DND-41 (cell line): ENCODE measurements around the gene TDRD9.

Source experiments
- CTCF ChIP-seq: IDR thresholded peaks from 2 replicates; pipeline ENCODE4 v1.5.1; 2012; ENCODE audit warnings: borderline replicate concordance, low read length, moderate library complexity, mild to moderate bottlenecking; ENCODE audit not compliant: poor library complexity, severe bottlenecking; ENCODE audit errors: extremely low read depth
- EZH2 ChIP-seq: IDR thresholded peaks from 3 replicates; pipeline ENCODE4 v1.6.1; 2012; ENCODE audit warnings: borderline replicate concordance, low read depth, mild to moderate bottlenecking, moderate library complexity, low read length, inconsistent platforms; ENCODE audit not compliant: severe bottlenecking

GRCh38 chr14:104025534-104025933 is 97.3 kb downstream of the TDRD9 start:
- TF ChIP-seq CTCF (no peak), EZH2 (no peak)
